HG02884 (cell line): ENCODE results near the gene SLC25A18.
"Not testable (repeated sequence)": the region's sequence is repeated elsewhere in the genome, so short reads cannot be mapped to it uniquely, and the experiment has no call there.

Source experiments
- ATAC-seq: cut with Tn5 transposase; IDR thresholded peaks from one replicate; pipeline ENCODE4 v1.9.1; 2021; ENCODE audit warnings: mild to moderate bottlenecking, moderate library complexity; ENCODE audit not compliant: unreplicated experiment

SLC25A18 gene

GRCh38 chr22:17562906-17563870 lies at the start of gene SLC25A18:
Gene SLC25A18, plus strand, starts transcription at chr22:17563498. Its CDS starts 16,447 bp downstream, at chr22:17579945.
- no peak for ATAC-seq

- no peak for ATAC-seq
Measured at GRCh38 chr22:17513612-17514011, 49.7 kb upstream of the SLC25A18 start.

- ATAC-seq = no peak
Measured at GRCh38 chr22:17514084-17514483, 49.2 kb upstream of the SLC25A18 start.

GRCh38 chr22:17518406-17518805 lies 44.9 kb upstream of the SLC25A18 start:
- no peak for ATAC-seq

- not testable (repeated sequence) for ATAC-seq
Measured at GRCh38 chr22:17521971-17522370, 41.3 kb upstream of the SLC25A18 start.

- ATAC-seq = no peak
Measured at GRCh38 chr22:17523925-17524324, 39.4 kb upstream of the SLC25A18 start.

- no peak for ATAC-seq
Measured at GRCh38 chr22:17536269-17536668, 27.0 kb upstream of the SLC25A18 start.

GRCh38 chr22:17537155-17537554 lies 26.1 kb upstream of the SLC25A18 start:
- no peak for ATAC-seq

GRCh38 chr22:17540481-17540880 lies 22.8 kb upstream of the SLC25A18 start:
- no peak for ATAC-seq

GRCh38 chr22:17541476-17541875 lies 21.8 kb upstream of the SLC25A18 start:
- no peak for ATAC-seq

GRCh38 chr22:17542452-17542851 lies 20.8 kb upstream of the SLC25A18 start:
- ATAC-seq = no peak

- no peak for ATAC-seq
Measured at GRCh38 chr22:17548010-17548755, 15.1 kb upstream of the SLC25A18 start.

- ATAC-seq = no peak
Measured at GRCh38 chr22:17548756-17549035, 14.6 kb upstream of the SLC25A18 start.

- no peak for ATAC-seq
Measured at GRCh38 chr22:17549183-17549582, 14.1 kb upstream of the SLC25A18 start.

GRCh38 chr22:17549655-17550054 lies 13.6 kb upstream of the SLC25A18 start:
- ATAC-seq = no peak

- ATAC-seq = no peak
Measured at GRCh38 chr22:17552737-17553136, 10.6 kb upstream of the SLC25A18 start.

GRCh38 chr22:17554814-17555213 lies 8.5 kb upstream of the SLC25A18 start:
- ATAC-seq = no peak

- no peak for ATAC-seq
Measured at GRCh38 chr22:17559188-17559587, 4.1 kb upstream of the SLC25A18 start.

GRCh38 chr22:17563936-17564391 lies 666 bp downstream of the SLC25A18 start:
- ATAC-seq = no peak

- not testable (repeated sequence) for ATAC-seq
Measured at GRCh38 chr22:17566016-17566687, 2.9 kb downstream of the SLC25A18 start.

- ATAC-seq = no peak
Measured at GRCh38 chr22:17566776-17567175, 3.5 kb downstream of the SLC25A18 start.
